Measurements from ENCODE around the gene RAD51. TPM values are rescaled to one million over a fixed set of nuclear protein-coding genes. Genes with fewer than 3 reads are reported as not detected.

The RAD51 gene
- total RNA-seq, 1 experiment from 2014 or later = 22.5 TPM

DNA sequence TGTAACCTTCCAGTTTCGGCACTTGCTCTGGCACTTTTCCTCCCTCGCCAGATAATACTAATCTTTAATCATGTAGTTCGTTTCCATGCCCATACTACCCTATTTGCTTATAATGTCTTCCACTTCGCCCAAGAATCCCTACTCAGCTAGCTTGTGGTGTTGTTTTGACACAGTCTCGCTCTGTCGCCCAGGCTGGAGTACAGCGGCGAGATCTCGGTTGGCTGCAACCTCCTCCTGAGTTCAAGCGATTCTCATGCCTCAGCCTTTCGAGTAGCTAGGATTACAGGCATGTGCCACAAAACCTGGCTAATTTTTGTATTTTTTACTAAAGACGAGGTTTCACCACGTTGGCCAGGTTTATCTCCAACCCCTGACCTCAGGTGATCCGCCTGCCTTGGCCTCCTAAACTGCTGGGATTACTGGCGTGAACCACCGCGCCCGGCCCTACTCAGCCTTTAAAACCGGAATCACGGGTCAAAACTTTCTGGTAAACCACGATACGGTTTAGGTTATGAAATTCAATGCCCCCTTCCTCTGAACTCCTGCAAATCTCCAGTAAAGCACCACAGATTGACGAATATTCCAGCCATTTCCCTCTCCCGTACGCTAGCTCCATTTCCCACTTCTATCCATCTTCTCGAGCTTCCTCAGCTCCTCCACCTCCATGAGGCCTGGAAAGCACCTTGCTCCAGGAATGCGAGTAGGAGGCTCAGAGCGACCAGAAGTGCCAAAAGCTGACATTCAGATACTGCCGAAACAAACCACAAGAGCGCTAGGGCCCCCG, 878 bp upstream of the RAD51 start:
- POLR2A ChIA-PET (ENCODE audit: unreplicated experiment) = interaction anchor here (0.6 to 0.8 kb wide), 3 partner anchors 57 to 168 kb away, joined by 3 to 10 read pairs (median 8); no protein-coding TSS in a partner anchor
- TF ChIP-seq, protein P1, sequence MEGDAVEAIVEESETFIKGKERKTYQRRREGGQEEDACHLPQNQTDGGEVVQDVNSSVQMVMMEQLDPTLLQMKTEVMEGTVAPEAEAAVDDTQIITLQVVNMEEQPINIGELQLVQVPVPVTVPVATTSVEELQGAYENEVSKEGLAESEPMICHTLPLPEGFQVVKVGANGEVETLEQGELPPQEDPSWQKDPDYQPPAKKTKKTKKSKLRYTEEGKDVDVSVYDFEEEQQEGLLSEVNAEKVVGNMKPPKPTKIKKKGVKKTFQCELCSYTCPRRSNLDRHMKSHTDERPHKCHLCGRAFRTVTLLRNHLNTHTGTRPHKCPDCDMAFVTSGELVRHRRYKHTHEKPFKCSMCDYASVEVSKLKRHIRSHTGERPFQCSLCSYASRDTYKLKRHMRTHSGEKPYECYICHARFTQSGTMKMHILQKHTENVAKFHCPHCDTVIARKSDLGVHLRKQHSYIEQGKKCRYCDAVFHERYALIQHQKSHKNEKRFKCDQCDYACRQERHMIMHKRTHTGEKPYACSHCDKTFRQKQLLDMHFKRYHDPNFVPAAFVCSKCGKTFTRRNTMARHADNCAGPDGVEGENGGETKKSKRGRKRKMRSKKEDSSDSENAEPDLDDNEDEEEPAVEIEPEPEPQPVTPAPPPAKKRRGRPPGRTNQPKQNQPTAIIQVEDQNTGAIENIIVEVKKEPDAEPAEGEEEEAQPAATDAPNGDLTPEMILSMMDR (conservative IDR thresholded peaks at IDR 0.05) = no peak
- no peak for TF ChIP-seq EZH2 (IDR thresholded peaks at IDR 0.05; ENCODE audit: low read depth)
- DNase-seq = no peak
- Histone ChIP-seq H3K36me3 (ENCODE audit: low read depth) (no peaks in the 10 kb centered on the region), H3K4me2 (peak overlapping the region; percentile 77), H3K4me3 (peak overlapping the region; percentile 88), H3F3A (ENCODE audit: insufficient read depth, low read depth) (peaks cover 12% of the 10 kb centered on the region), H3K9me3 (ENCODE audit: insufficient read depth, low read depth) (no peaks in the 10 kb centered on the region), H2AFZ (peak overlapping the region; percentile 83), H3K27ac (peak overlapping the region; percentile 78), H3K9me2 (ENCODE audit: insufficient read depth) (no peaks in the 10 kb centered on the region), H3K27me3 (ENCODE audit: insufficient read depth, low read depth) (no peaks in the 10 kb centered on the region), H3K4me1 (replicated peaks; ENCODE audit: insufficient read depth) (peaks cover 27% of the 10 kb centered on the region), H4K20me1 (ENCODE audit: insufficient read depth) (no peaks in the 10 kb centered on the region), H3K79me2 (ENCODE audit: low read depth) (peaks cover 18% of the 10 kb centered on the region)
- BruUV-seq (replicated peaks) = TSS peak; percentile 57
- intact Hi-C loops (cut with micrococcal nuclease; ENCODE audit: unreplicated experiment) = loop anchor here (2.0 kb wide), 1 partner anchor 83 kb away; no protein-coding TSS in a partner anchor
- CTCF ChIA-PET = interaction anchor here (0.6 to 1.3 kb wide), 2 partner anchors 103 to 104 kb away, joined by 3 to 7 read pairs; no protein-coding TSS in a partner anchor

DNA sequence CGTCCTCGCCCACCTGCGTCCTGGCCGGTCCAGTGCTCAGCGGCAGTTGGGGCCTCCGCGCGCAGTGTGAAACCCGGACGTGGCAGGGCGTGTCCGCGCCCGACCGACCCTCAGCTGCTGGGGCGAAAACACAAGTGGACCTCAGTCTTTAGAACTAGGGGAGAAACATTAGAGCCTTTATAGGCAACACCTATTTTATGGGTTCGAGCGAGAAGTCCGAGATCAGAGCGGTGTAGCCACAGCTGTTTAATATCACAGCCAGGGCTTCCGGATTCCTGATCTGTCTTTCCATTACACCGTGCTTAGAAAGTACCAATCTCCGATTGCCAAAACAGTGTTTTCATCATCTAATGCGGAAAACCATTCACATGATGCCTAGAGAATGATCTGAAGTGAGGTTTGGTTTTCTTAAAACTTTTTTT, 506 bp downstream of the RAD51 start:
- H3K79me2 ChIP-seq (ENCODE audit: low read depth) = peaks cover 18% of the 10 kb centered on the region
- ChIA-PET CTCF (no interaction called here), POLR2A (ENCODE audit: unreplicated experiment) (no interaction called here)
- H2AFZ ChIP-seq = peak overlapping the region; percentile 83
- DNase-seq = no peak
- intact Hi-C loops (cut with micrococcal nuclease; ENCODE audit: unreplicated experiment) = loop anchor here (2.0 kb wide), 1 partner anchor 81 kb away; no protein-coding TSS in a partner anchor
- H3K4me1 ChIP-seq (replicated peaks; ENCODE audit: insufficient read depth) = peaks cover 16% of the 10 kb centered on the region
- no peaks in the 10 kb centered on the region for H3K9me2 ChIP-seq (ENCODE audit: insufficient read depth)
- no TSS peak for BruUV-seq (replicated peaks)
- H3K36me3 ChIP-seq (ENCODE audit: low read depth) = no peaks in the 10 kb centered on the region
- TF ChIP-seq EZH2 (IDR thresholded peaks at IDR 0.05; ENCODE audit: low read depth) = no peak
- TF ChIP-seq, protein P1 (conservative IDR thresholded peaks at IDR 0.05) = no peak
- no peaks in the 10 kb centered on the region for H3K9me3 ChIP-seq (ENCODE audit: insufficient read depth, low read depth)
- H3K27me3 ChIP-seq (ENCODE audit: insufficient read depth, low read depth) = no peaks in the 10 kb centered on the region
- H3K4me2 ChIP-seq = peak overlapping the region; percentile 77
- H3K4me3 ChIP-seq = peak overlapping the region; percentile 88
- H3K27ac ChIP-seq = peak overlapping the region; percentile 78; the same call in 1 of the 2 replicates
- H3F3A ChIP-seq (ENCODE audit: insufficient read depth, low read depth) = peaks cover 3% of the 10 kb centered on the region; the same call in 1 of the 2 replicates
- no peaks in the 10 kb centered on the region for H4K20me1 ChIP-seq (ENCODE audit: insufficient read depth)

DNA sequence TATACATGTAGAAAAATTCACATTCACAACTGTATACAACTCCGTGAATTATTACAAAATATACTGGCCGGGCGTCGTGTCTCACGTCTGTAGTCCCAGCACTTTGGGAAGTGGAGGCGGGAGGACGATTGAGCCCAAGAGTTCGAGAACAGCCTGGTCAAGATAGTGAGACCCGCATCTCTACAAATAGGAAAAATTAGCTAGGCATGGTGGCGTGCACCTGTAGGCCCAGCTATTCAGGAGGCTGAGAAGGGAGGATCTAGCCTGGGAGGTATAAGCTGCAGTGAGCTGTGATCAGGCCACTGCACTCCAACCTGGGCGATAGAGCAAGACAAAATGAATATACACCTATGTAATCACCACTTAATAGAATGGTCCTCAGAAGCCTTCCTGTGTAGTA, 1.3 kb downstream of the RAD51 start:
- Histone ChIP-seq H3K9me3 (ENCODE audit: insufficient read depth, low read depth) (no peaks in the 10 kb centered on the region), H3F3A (ENCODE audit: insufficient read depth, low read depth) (peaks cover 3% of the 10 kb centered on the region; the same call in 1 of the 2 replicates), H4K20me1 (ENCODE audit: insufficient read depth) (no peaks in the 10 kb centered on the region), H3K4me3 (peak overlapping the region; percentile 88), H3K36me3 (ENCODE audit: low read depth) (no peaks in the 10 kb centered on the region), H3K4me2 (peak overlapping the region; percentile 77), H3K27ac (no peak overlapping the region), H3K9me2 (ENCODE audit: insufficient read depth) (no peaks in the 10 kb centered on the region), H3K27me3 (ENCODE audit: insufficient read depth, low read depth) (no peaks in the 10 kb centered on the region), H3K79me2 (ENCODE audit: low read depth) (peaks cover 18% of the 10 kb centered on the region), H2AFZ (peak overlapping the region; percentile 83; the same call in 1 of the 2 replicates), H3K4me1 (replicated peaks; ENCODE audit: insufficient read depth) (peaks cover 16% of the 10 kb centered on the region)
- intact Hi-C loops (cut with micrococcal nuclease; ENCODE audit: unreplicated experiment) = no loop called here
- CTCF ChIA-PET = no interaction called here
- TF ChIP-seq, protein P1 (conservative IDR thresholded peaks at IDR 0.05) = no peak
- POLR2A ChIA-PET (ENCODE audit: unreplicated experiment) = no interaction called here
- TSS peak; percentile 40 for BruUV-seq (replicated peaks)
- no peak for DNase-seq

All from PC-9 (cell line).